ENCODE measurements around the gene LMTK2.
"Not testable (repeated sequence)": the region's sequence is repeated elsewhere in the genome, so short reads cannot be mapped to it uniquely, and the experiment has no call there.

The LMTK2 gene

GRCh38 chr7:98217623-98218582 lies 111.2 kb downstream of the LMTK2 start:
- Mint-ChIP-seq H3K36me3 (ENCODE audit: low read depth) (peaks cover 19% of the 10 kb centered on the region), H3K4me1 (peaks cover 25% of the 10 kb centered on the region), H3K27ac (peak overlapping the region; percentile 92), H3K4me3 (peak overlapping the region; percentile 54), H3K27me3 (ENCODE audit: low read depth, poor library complexity) (peaks cover 5% of the 10 kb centered on the region), H3K9me3 (peaks cover 9% of the 10 kb centered on the region)
- no peak for DNase-seq
- TF ChIP-seq CTCF (IDR thresholded peaks at IDR 0.05) = no peak

- DNase-seq; H3K27me3 Mint-ChIP-seq (ENCODE audit: low read depth, poor library complexity); H3K9me3 Mint-ChIP-seq; H3K27ac Mint-ChIP-seq; H3K4me3 Mint-ChIP-seq: not testable (repeated sequence)
- Mint-ChIP-seq H3K4me1 (peaks cover 31% of the 10 kb centered on the region), H3K36me3 (ENCODE audit: low read depth) (peaks cover 19% of the 10 kb centered on the region)
These were observed 112.7 kb downstream of the LMTK2 start for GRCh38 chr7:98219382-98219781.

- H3K36me3 Mint-ChIP-seq (ENCODE audit: low read depth) = peaks cover 31% of the 10 kb centered on the region
- H3K4me3 Mint-ChIP-seq = no peak overlapping the region
- peaks cover 30% of the 10 kb centered on the region for H3K4me1 Mint-ChIP-seq
- peaks cover 9% of the 10 kb centered on the region for H3K9me3 Mint-ChIP-seq
- DNase-seq = no peak
- H3K27me3 Mint-ChIP-seq (ENCODE audit: low read depth, poor library complexity) = no peaks in the 10 kb centered on the region
- TF ChIP-seq CTCF (IDR thresholded peaks at IDR 0.05) = no peak
- no peak overlapping the region for H3K27ac Mint-ChIP-seq
These were observed 115.2 kb downstream of the LMTK2 start for GRCh38 chr7:98221611-98222532.

- no peak for DNase-seq
- no peak overlapping the region for H3K27ac Mint-ChIP-seq
- TF ChIP-seq CTCF (IDR thresholded peaks at IDR 0.05) = no peak
- H3K9me3 Mint-ChIP-seq = peaks cover 9% of the 10 kb centered on the region
- H3K27me3 Mint-ChIP-seq (ENCODE audit: low read depth, poor library complexity) = no peaks in the 10 kb centered on the region
- no peak overlapping the region for H3K4me3 Mint-ChIP-seq
- peaks cover 30% of the 10 kb centered on the region for H3K4me1 Mint-ChIP-seq
- H3K36me3 Mint-ChIP-seq (ENCODE audit: low read depth) = peaks cover 31% of the 10 kb centered on the region
These were observed 116.0 kb downstream of the LMTK2 start for GRCh38 chr7:98222533-98223195.

- peaks cover 27% of the 10 kb centered on the region for H3K36me3 Mint-ChIP-seq (ENCODE audit: low read depth)
- no peak for DNase-seq
- no peaks in the 10 kb centered on the region for H3K27me3 Mint-ChIP-seq (ENCODE audit: low read depth, poor library complexity)
- H3K4me3 Mint-ChIP-seq = no peak overlapping the region
- H3K4me1 Mint-ChIP-seq = peaks cover 31% of the 10 kb centered on the region
- peaks cover 9% of the 10 kb centered on the region for H3K9me3 Mint-ChIP-seq
- H3K27ac Mint-ChIP-seq = no peak overlapping the region
- no peak for TF ChIP-seq CTCF (IDR thresholded peaks at IDR 0.05)
These were observed 116.8 kb downstream of the LMTK2 start for GRCh38 chr7:98223351-98223897.
